ENCODE results near the gene TUBB1.

The TUBB1 gene

GRCh38 chr20:58973866-58974265 is 45.4 kb upstream of the TUBB1 start:
- no peak overlapping the region for H3K4me3 ChIP-seq (ENCODE audit: low read depth, low read length)
- no peak for DNase-seq (ENCODE audit: low read depth)
- no peak for TF ChIP-seq POLR2A (IDR thresholded peaks at IDR 0.05; ENCODE audit: extremely low read depth, insufficient read length)
- TF ChIP-seq CTCF (IDR thresholded peaks at IDR 0.05; ENCODE audit: low read depth, low read length): no peak
- TF ChIP-seq MYC (IDR thresholded peaks at IDR 0.05; ENCODE audit: low read depth, low read length): no peak
- TF ChIP-seq MAX (IDR thresholded peaks at IDR 0.05; ENCODE audit: low read depth, low read length): no peak

GRCh38 chr20:58975353-58975752 is 43.9 kb upstream of the TUBB1 start:
- no peak for DNase-seq (ENCODE audit: low read depth)
- TF ChIP-seq CTCF (IDR thresholded peaks at IDR 0.05; ENCODE audit: low read depth, low read length): no peak
- no peak for TF ChIP-seq MAX (IDR thresholded peaks at IDR 0.05; ENCODE audit: low read depth, low read length)
- no peak for TF ChIP-seq POLR2A (IDR thresholded peaks at IDR 0.05; ENCODE audit: extremely low read depth, insufficient read length)
- no peak for TF ChIP-seq MYC (IDR thresholded peaks at IDR 0.05; ENCODE audit: low read depth, low read length)
- H3K4me3 ChIP-seq (ENCODE audit: low read depth, low read length): no peak overlapping the region

- no peak for TF ChIP-seq CTCF (IDR thresholded peaks at IDR 0.05; ENCODE audit: low read depth, low read length)
- TF ChIP-seq POLR2A (IDR thresholded peaks at IDR 0.05; ENCODE audit: extremely low read depth, insufficient read length): no peak
- TF ChIP-seq MYC (IDR thresholded peaks at IDR 0.05; ENCODE audit: low read depth, low read length): no peak
- TF ChIP-seq MAX (IDR thresholded peaks at IDR 0.05; ENCODE audit: low read depth, low read length): no peak
- no peak for DNase-seq (ENCODE audit: low read depth)
- no peak overlapping the region for H3K4me3 ChIP-seq (ENCODE audit: low read depth, low read length)
These were observed 43.0 kb upstream of the TUBB1 start for GRCh38 chr20:58976061-58976730.

- DNase-seq (ENCODE audit: low read depth): no peak
- no peak for TF ChIP-seq CTCF (IDR thresholded peaks at IDR 0.05; ENCODE audit: low read depth, low read length)
- no peak for TF ChIP-seq MYC (IDR thresholded peaks at IDR 0.05; ENCODE audit: low read depth, low read length)
- no peak overlapping the region for H3K4me3 ChIP-seq (ENCODE audit: low read depth, low read length)
These were observed 40.7 kb upstream of the TUBB1 start for GRCh38 chr20:58978351-58979190.

- TF ChIP-seq MAX (IDR thresholded peaks at IDR 0.05; ENCODE audit: low read depth, low read length): no peak
- TF ChIP-seq POLR2A (IDR thresholded peaks at IDR 0.05; ENCODE audit: extremely low read depth, insufficient read length): peak; percentile 87
- TF ChIP-seq MYC (IDR thresholded peaks at IDR 0.05; ENCODE audit: low read depth, low read length): peak; percentile 83
- DNase-seq (ENCODE audit: low read depth): peak; percentile 86
- H3K4me3 ChIP-seq (ENCODE audit: low read depth, low read length): peak within 1 kb of the TSS; percentile 100
These were observed 38.3 kb upstream of the TUBB1 start, which contains the start of gene NELFCD for GRCh38 chr20:58980711-58981627. NELFCD (plus strand) TSS chr20:58981256; CDS start chr20:58981310, 54 bp downstream.

Data from NB4 (cell line).